Spleen (tissue), 11 donors: ENCODE results near the gene FIBP. TPM values are rescaled to one million over a fixed set of nuclear protein-coding genes. Genes with fewer than 3 reads are reported as not detected.
A peak's percentile ranks its signal among the peaks of the same experiment; 100 is the strongest.

Source experiments
- DNase-seq: peaks from one replicate; pipeline ENCODE4 v3.0.0-alpha.2; 2020
- H3K27ac ChIP-seq, 8 donors: fragments of 200-600 bp; sonication (generic) in 7 of 8; 1 replicate in 4 of 8; 2 replicates in 4 of 8; pipeline versions ENCODE4 v1.5.0 to v1.8.0; 2016 to 2021; ENCODE audit warnings: inconsistent platforms in 4 of 8, mild to moderate bottlenecking in 4 of 8, moderate library complexity in 1 of 8
- H3K27me3 ChIP-seq, 7 donors: fragments of 200-600 bp; sonication (generic) in 6 of 7; replicated peaks in 1 of 7; 1 replicate in 4 of 7; 2 replicates in 3 of 7; pipeline versions ENCODE4 v1.5.0 to v1.8.0; 2016 to 2021; ENCODE audit warnings: inconsistent platforms in 3 of 7, mild to moderate bottlenecking in 1 of 7
- H3K36me3 ChIP-seq, 6 donors: fragments of 200-600 bp; sonication (generic) in 5 of 6; 1 replicate in 4 of 6; 2 replicates in 2 of 6; pipeline versions ENCODE4 v1.5.0 to v1.8.0; 2016 to 2021; ENCODE audit warnings: inconsistent platforms in 2 of 6
- H3K4me1 ChIP-seq, 6 donors: fragments of 200-600 bp; sonication (generic) in 5 of 6; 1 replicate in 3 of 6; 2 replicates in 3 of 6; pipeline versions ENCODE4 v1.5.0 to v1.8.0; 2016 to 2021; ENCODE audit warnings: inconsistent platforms in 3 of 6
- H3K4me3 ChIP-seq, 8 donors: fragments of 200-600 bp; sonication (generic) in 7 of 8; 1 replicate in 4 of 8; 2 replicates in 4 of 8; pipeline versions ENCODE4 v1.5.0 to v1.8.0; 2016 to 2021; ENCODE audit warnings: inconsistent platforms in 4 of 8, mild to moderate bottlenecking in 4 of 8, moderate library complexity in 2 of 8
- H3K9me3 ChIP-seq, 8 donors: fragments of 200-600 bp; sonication (generic) in 7 of 8; 1 replicate in 4 of 8; 2 replicates in 4 of 8; pipeline versions ENCODE4 v1.5.0 to v1.8.0; 2016 to 2021; ENCODE audit warnings: inconsistent platforms in 4 of 8
- POLR2A ChIP-seq, 3 donors: fragments of 450-650 bp; IDR thresholded peaks; one replicate each; pipeline ENCODE4 v1.5.1; 2017; ENCODE audit warnings: antibody characterized with exemption in 3 of 3, mild to moderate bottlenecking in 1 of 3
- POLR2AphosphoS5 ChIP-seq, 3 donors: sonication (generic); formaldehyde crosslinking; IDR thresholded peaks; one replicate each; pipeline ENCODE4 v1.5.1; 2017; ENCODE audit warnings: antibody characterized with exemption in 3 of 3
- WGBS, 5 donors: extraction: QIAGEN DNeasy Blood & Tissue Kit in 3 of 5; methylation state at CpG; one replicate each; pipeline versions ENCODE4 v1.1.5 to v1.1.7; 2013 to 2018; 5-methylcytosine and 5-hydroxymethylcytosine counted together
- intact Hi-C: fragments of 100-400 bp; cut with DNase I; formaldehyde crosslinking; loops from one replicate; pipeline ENCODE4 v1.15.0; 2023; ENCODE audit warnings: low total_unique reads
- polyA plus RNA-seq, 3 donors: library from polyadenylated mRNA; stranded (reverse); fragments of 200-250 nt; gene quantifications; one replicate each; pipeline ENCODE4 v1.2.1, GENCODE V29; 2013
- total RNA-seq, 7 donors: library from RNA; depleted of rRNA in 3 of 7; stranded (reverse); fragments of >200 nt in 3 of 7; fragmentation: NEBNext Ultra II Directional in 4 of 7; extraction: Animal tissue kit (Norgen Biotek cat#: 25700) in 4 of 7; gene quantifications; one replicate each; pipeline versions ENCODE4 v1.1.0 to v1.2.1, GENCODE V29; 2016 to 2021
- TF ChIP-seq, protein P1 (sequence below), 11 experiments: fragments of 200-600 bp in 7 of 11; fragments of 450-650 bp in 4 of 11; sonication (generic) in 4 of 11; IDR thresholded peaks in 8 of 11; conservative IDR thresholded peaks in 3 of 11; 1 replicate in 7 of 11; 2 replicates in 4 of 11; pipeline versions ENCODE4 v1.4.0 to v1.8.0; 2016 to 2021; ENCODE audit warnings: antibody characterized with exemption in 11 of 11, inconsistent platforms in 4 of 11, mild to moderate bottlenecking in 1 of 11
- donor health status: healthy with polysubstance abuse.
- donor health status: DM: no; HTN: no; CAD: no; lungs with moderate emphysema.
- donor health status: DM: no; HTN: no; CAD: no.
- donor health status: Bipolar disorder and iron deficiency.
- donor health status: healthy.
- donor health status: DM: no; HTN: no; CAD: no.
- donor health status: DM: yes; HTN: yes; CAD: no.

FIBP gene
- total and polyA plus RNA-seq, 10 donors: 52.3 to 79.0 (median 64.6) TPM

DNA sequence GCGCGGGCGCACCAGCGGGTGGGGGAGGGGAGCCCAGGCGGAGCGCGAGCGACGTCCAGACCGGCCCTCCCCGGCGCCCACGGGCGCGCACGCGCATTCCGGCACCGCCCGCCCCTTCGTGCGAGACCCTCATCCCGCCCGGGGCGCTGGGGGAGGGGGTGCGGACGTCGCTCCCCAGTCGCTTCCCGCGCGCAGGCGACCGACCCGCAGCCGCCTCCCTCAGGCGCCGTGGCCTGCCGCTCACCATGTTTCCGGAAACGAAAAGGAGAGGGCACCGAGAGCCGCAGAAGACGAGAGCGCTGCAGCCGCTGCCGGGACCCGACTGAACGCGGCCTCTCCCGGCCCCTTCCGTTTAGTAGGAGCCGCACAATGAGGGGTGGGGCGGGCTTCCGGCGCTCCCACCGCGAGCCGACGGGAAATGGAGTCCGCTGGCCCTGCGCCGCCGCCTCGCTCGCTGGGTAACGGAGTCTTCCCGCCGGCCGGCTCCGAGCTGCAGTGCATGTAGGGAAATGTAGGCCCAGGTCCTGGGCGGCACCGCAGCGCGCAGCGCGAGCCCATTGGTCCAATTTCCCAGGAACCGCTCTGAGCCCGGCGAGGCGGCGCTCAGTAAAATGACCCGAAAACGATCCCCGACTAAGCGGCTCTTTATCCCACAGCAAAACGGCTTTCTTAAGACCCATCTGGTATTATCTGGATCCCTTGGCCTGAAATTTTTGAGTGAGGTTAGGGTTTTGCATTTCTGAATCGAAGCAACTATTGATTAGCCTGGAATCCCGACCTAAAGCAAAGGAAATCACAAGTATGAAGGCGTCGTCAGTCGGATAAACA, 30.2 kb downstream of the FIBP start, which contains the start of gene CFL1:
CFL1 (minus strand) TSS at position 328 of the 828 bp plus-strand sequence; CDS start at position 247, 81 bp downstream.
- Histone ChIP-seq H3K27me3 (no peaks in the 10 kb centered on the region), H3K36me3 (peaks cover 7 to 52% (median 46%) of the 10 kb centered on the region in 6 donors), H3K4me1 (peaks cover 40 to 83% (median 72%) of the 10 kb centered on the region in 6 donors), H3K4me3 (peak within 1 kb of the TSS; percentile 76 to 100 (median 99)), H3K27ac (peak within 1 kb of the TSS; percentile 93 to 99 (median 97)), H3K9me3 (no peaks in the 10 kb centered on the region)
- peak; percentile 99 for DNase-seq
- TF ChIP-seq, protein P1, sequence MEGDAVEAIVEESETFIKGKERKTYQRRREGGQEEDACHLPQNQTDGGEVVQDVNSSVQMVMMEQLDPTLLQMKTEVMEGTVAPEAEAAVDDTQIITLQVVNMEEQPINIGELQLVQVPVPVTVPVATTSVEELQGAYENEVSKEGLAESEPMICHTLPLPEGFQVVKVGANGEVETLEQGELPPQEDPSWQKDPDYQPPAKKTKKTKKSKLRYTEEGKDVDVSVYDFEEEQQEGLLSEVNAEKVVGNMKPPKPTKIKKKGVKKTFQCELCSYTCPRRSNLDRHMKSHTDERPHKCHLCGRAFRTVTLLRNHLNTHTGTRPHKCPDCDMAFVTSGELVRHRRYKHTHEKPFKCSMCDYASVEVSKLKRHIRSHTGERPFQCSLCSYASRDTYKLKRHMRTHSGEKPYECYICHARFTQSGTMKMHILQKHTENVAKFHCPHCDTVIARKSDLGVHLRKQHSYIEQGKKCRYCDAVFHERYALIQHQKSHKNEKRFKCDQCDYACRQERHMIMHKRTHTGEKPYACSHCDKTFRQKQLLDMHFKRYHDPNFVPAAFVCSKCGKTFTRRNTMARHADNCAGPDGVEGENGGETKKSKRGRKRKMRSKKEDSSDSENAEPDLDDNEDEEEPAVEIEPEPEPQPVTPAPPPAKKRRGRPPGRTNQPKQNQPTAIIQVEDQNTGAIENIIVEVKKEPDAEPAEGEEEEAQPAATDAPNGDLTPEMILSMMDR (IDR thresholded peaks at IDR 0.05 in 8 of 11, conservative IDR thresholded peaks at IDR 0.05 in 3 of 11): peak in 3 of 11 experiments; percentile 29 to 55 (median 40)
- TF ChIP-seq POLR2AphosphoS5 (IDR thresholded peaks at IDR 0.05) (peak; percentile 99 to 100 (median 100)), POLR2A (IDR thresholded peaks at IDR 0.05) (peak; percentile 96 to 99 (median 98))
- intact Hi-C loops: no loop called here
- WGBS, 5 donors: 0 to 1% (median 0%) methylated on average over 33 to 92 of the region's 92 CpGs

DNA sequence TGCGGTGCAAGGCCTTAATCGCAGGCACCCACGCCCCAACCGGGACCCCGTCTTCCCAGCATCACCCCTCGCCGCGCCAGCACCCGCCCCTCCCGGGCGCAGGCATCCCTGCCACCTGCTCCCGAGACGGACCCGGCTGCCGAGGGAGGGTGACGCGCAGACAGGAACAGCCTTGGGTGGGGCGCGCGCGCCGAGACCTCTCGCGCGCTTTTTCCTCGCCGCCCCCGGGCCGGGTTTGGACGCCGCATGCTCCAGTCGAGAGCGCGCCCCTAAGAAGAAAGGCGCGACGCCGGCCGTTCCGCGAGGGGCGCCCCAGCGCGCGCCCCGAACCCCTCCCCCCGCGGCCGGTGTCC, 30.8 kb downstream of the FIBP start:
- Histone ChIP-seq H3K36me3 (peaks cover 7 to 52% (median 46%) of the 10 kb centered on the region in 6 donors), H3K27ac (peak overlapping the region; percentile 93 to 99 (median 97))

DNA sequence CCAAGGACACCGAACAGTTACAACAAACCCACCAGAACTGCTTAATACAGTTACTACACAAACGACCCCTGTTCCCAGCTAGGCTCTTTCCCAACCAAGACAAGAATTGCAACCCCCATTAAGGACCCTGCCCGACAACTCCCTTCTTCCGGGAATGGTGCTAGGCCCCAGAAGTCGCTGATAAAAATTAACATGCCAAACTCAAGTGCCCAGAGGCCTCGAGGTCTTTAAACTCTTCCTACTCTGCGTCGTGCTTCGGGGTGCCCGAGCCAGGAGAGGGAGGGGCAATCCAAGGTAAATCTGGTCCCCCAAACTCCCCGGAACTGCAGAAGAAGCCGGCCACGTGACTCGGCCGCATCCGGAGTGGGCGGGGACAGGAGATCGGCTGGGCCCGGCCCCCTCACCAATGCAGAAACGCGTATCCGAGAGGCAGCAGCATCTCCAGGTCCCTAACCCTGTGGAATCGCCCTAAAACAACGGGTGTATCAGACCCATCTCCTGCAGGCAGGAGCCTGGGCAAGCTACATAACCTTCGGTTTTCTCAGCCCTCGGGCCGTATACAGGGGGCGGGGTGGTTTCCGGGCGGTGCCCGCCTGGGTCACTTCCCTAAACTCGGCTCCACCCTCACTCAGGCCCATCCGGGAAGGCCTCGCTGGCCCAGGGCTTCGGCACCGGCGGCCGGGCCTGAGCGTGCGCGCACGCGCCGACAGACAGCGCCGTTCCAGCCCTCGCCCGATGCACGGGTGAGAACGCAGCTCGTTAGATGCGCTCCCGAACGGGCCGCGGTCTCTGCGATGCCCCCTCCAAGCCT, 31.4 kb downstream of the FIBP start:
- Histone ChIP-seq H3K27me3 (no peaks in the 10 kb centered on the region), H3K4me3 (peak overlapping the region; percentile 76 to 100 (median 99)), H3K27ac (peak overlapping the region; percentile 93 to 99 (median 97)), H3K36me3 (peaks cover 9 to 52% (median 46%) of the 10 kb centered on the region in 6 donors), H3K9me3 (no peaks in the 10 kb centered on the region), H3K4me1 (peaks cover 35 to 83% (median 66%) of the 10 kb centered on the region in 6 donors)
- WGBS, 5 donors: 1 to 5% (median 1%) methylated on average over 20 to 57 of the region's 57 CpGs
- TF ChIP-seq, protein P1 (IDR thresholded peaks at IDR 0.05 in 8 of 11, conservative IDR thresholded peaks at IDR 0.05 in 3 of 11): peak in 1 of 11 experiments; percentile 14
- TF ChIP-seq POLR2AphosphoS5 (IDR thresholded peaks at IDR 0.05): peak; percentile 81 to 95 (median 88)
- peak in 1 of 3 donors; percentile 19 for TF ChIP-seq POLR2A (IDR thresholded peaks at IDR 0.05)
- intact Hi-C loops: no loop called here
- DNase-seq: peak; percentile 97

More for the DNA sequence above, 30.8 kb downstream of the FIBP start:
- DNase-seq: no peak
- Histone ChIP-seq H3K9me3 (no peaks in the 10 kb centered on the region), H3K27me3 (no peaks in the 10 kb centered on the region), H3K4me1 (peaks cover 40 to 83% (median 72%) of the 10 kb centered on the region in 6 donors), H3K4me3 (peak overlapping the region; percentile 76 to 100 (median 99))
- peak in 1 of 3 donors; percentile 4 for TF ChIP-seq POLR2A (IDR thresholded peaks at IDR 0.05)
- no peak for TF ChIP-seq POLR2AphosphoS5 (IDR thresholded peaks at IDR 0.05)
- 0 to 1% (median 0%) methylated on average over 6 to 49 of the region's 49 CpGs for WGBS, 5 donors
- intact Hi-C loops: no loop called here

DNA sequence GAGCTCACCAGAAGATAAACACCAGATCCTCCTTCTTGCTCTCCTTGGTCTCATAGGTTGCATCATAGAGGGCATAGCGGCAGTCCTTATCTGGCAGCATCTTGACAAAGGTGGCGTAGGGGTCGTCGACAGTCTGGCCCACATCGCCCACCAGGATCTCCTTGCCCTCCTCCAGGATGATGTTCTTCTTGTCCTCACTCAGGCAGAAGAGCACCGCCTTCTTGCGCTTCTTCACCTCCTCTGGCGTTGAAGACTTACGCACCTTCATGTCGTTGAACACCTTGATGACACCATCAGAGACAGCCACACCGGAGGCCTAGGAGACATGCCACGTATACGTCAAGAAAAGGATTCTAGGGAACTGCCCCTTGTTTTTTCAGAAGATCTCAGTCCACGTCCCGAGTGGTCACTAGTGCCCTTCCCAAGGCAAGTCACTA, 32.3 kb downstream of the FIBP start:
- Histone ChIP-seq H3K27me3 (no peaks in the 10 kb centered on the region), H3K9me3 (peaks cover 0 to 9% (median 7%) of the 10 kb centered on the region in 8 donors), H3K36me3 (peaks cover 10 to 57% (median 53%) of the 10 kb centered on the region in 6 donors), H3K27ac (peak overlapping the region in 6 of 8 donors; percentile 93 to 99 (median 98)), H3K4me1 (peaks cover 26 to 76% (median 57%) of the 10 kb centered on the region in 6 donors), H3K4me3 (peak overlapping the region in 7 of 8 donors; percentile 98 to 100 (median 99))
- TF ChIP-seq POLR2A (IDR thresholded peaks at IDR 0.05): no peak
- no peak for TF ChIP-seq POLR2AphosphoS5 (IDR thresholded peaks at IDR 0.05)
- TF ChIP-seq, protein P1 (IDR thresholded peaks at IDR 0.05 in 8 of 11, conservative IDR thresholded peaks at IDR 0.05 in 3 of 11): no peak
- WGBS, 5 donors: 83 to 92% (median 85%) methylated on average over 15 of the region's 15 CpGs
- intact Hi-C loops: no loop called here
- peak; percentile 67 for DNase-seq
